ENCODE measurements around the gene HORMAD2. TPM values are rescaled to one million over a fixed set of nuclear protein-coding genes. Genes with fewer than 3 reads are reported as not detected.
A peak's percentile ranks its signal among the peaks of the same experiment; 100 is the strongest.

Gene HORMAD2
- total and polyA plus RNA-seq, 9 of the 15 experiments (the other 6 are each of a cell fraction or from before 2014, with no cell fraction given): not detected

GRCh38 chr22:30182350-30182745 lies 102.1 kb downstream of the HORMAD2 start (continued):
- TF ChIP-seq RREB1 (CRISPR knock-in tag; IDR thresholded peaks at IDR 0.05): no peak

DNA sequence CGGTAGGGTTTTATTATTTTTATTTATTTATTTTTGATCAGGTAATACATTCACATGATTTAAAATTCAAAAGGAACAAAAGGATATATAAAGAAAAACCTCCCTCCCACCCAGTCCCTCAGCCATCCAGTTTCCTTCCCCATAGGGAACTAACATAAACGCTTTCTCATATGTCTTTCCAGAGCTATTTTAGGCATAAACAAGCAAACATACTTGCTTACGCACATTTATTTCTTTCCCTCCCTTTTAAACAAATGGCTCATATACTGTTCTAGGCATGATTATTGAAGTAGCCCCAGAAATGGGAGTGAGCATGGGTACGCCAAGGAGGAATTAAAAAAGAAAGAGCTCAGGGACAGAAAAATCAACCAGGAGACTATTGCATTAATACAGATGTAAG lies 102.6 kb downstream of the HORMAD2 start:
- Histone ChIP-seq H3K4me1 (replicated peaks in 1 of 2; ENCODE audit: control insufficient read depth in 2 of 2, insufficient read depth in 2 of 2, low read length in 2 of 2) (peaks cover 0 to 14% of the 10 kb centered on the region in 2 experiments; a peak in 4 of 5 replicates), H4K20me1 (replicated peaks; ENCODE audit: control insufficient read depth, insufficient read depth, low read length) (no peaks in the 10 kb centered on the region), H3K9ac (ENCODE audit: insufficient read depth in 1 of 2, low read depth in 2 of 2, low read length in 2 of 2) (no peak overlapping the region), H3K4me2 (ENCODE audit: insufficient read depth, low read length) (no peak overlapping the region), H3K4me3 (no peak overlapping the region), H3K9me3 (replicated peaks; ENCODE audit: control insufficient read depth, insufficient read depth, low read depth, low read length) (no peaks in the 10 kb centered on the region), H3K36me3 (ENCODE audit: control insufficient read depth, insufficient read depth, low read length) (no peaks in the 10 kb centered on the region), H3K27ac (ENCODE audit: extremely low read depth, low read depth, low read length) (no peak overlapping the region), H3K9me1 (ENCODE audit: control insufficient read depth, insufficient read depth, low read length) (no peaks in the 10 kb centered on the region), H3K27me3 (ENCODE audit: control insufficient read depth in 2 of 2, insufficient read depth in 2 of 2, low read length in 2 of 2) (no peaks in the 10 kb centered on the region; a peak in 1 of 5 replicates), H2AFZ (ENCODE audit: low read depth, low read length) (no peak overlapping the region), H3K79me2 (ENCODE audit: control insufficient read depth, insufficient read depth, low read length) (no peaks in the 10 kb centered on the region)
- TF ChIP-seq, protein P1, sequence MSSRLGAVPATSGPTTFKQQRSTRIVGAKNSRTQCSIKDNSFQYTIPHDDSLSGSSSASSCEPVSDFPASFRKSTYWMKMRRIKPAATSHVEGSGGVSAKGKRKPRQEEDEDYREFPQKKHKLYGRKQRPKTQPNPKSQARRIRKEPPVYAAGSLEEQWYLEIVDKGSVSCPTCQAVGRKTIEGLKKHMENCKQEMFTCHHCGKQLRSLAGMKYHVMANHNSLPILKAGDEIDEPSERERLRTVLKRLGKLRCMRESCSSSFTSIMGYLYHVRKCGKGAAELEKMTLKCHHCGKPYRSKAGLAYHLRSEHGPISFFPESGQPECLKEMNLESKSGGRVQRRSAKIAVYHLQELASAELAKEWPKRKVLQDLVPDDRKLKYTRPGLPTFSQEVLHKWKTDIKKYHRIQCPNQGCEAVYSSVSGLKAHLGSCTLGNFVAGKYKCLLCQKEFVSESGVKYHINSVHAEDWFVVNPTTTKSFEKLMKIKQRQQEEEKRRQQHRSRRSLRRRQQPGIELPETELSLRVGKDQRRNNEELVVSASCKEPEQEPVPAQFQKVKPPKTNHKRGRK (tag; IDR thresholded peaks at IDR 0.05): 0 out of 2 replicates have a peak, but pooled peaks have one; percentile 6
- TF ChIP-seq RUNX1 (IDR thresholded peaks at IDR 0.05; ENCODE audit: low read depth): no peak
- ATAC-seq (no peak), FAIRE-seq (no peak), DNase-seq (ENCODE audit: extremely low read depth in 1 of 4, low spot score in 3 of 4) (no peak)
- BruUV-seq (replicated peaks): no TSS peak
- CTCF ChIA-PET (ENCODE audit: low intra/inter-chr PET ratio): no interaction called here
- WGBS (ENCODE audit: insufficient coverage, low coverage, missing lambda C conversion rate): 44% methylated on average over 4 of the region's 4 CpGs
- intact Hi-C loops (cut with micrococcal nuclease) (loop anchor here (5.0 kb wide), 1 partner anchor 34 kb away; no protein-coding TSS in a partner anchor), in situ Hi-C loops (cut with MboI) (no loop called here)
- POLR2A ChIA-PET: interaction anchor here (0.6 to 0.7 kb wide), 2 partner anchors 38 to 62 kb away, joined by 3 to 4 read pairs; no protein-coding TSS in a partner anchor
